ENCODE data around the gene PDIA6. TPM values are rescaled to one million over a fixed set of nuclear protein-coding genes. Genes with fewer than 3 reads are reported as not detected.

PDIA6 gene
- total and polyA plus RNA-seq, 2 donors (not counting 1 experiment from before 2014, with no cell fraction given): 23.8 to 53.8 TPM

DNA sequence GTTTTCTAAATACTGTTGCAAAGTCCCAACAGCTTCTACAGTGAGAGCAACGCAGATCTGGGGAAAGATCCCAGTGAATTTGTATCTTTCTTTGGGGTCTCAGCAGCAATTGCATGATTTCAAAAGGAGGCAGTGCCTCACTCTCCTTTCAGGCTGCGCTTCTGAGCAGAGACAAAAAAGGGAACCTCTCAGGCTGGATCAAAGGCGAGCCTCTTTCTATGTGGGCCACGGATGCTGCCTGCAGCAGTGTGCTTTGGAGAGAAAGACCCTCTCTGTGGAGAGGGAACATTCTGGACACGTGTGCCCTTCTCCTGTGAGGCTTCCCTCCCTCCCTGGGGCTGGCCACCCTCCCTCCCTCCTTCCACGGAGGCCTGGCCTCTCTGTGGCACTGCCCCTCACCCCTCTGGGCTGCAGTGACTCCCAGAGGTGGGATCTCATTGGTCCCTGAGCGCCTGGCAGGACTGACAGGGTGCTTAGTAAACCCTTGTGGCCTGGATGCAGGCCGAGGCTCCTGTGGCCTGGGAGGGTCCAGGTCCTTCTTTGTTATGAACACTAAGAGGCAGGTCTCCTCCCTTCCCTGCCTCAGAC is 21.6 kb upstream of the PDIA6 start:
- TF ChIP-seq EZH2 (IDR thresholded peaks at IDR 0.05; ENCODE audit: borderline replicate concordance, insufficient read depth, low read depth, low read length, poor library complexity, severe bottlenecking): no peak
- TF ChIP-seq, protein P1, sequence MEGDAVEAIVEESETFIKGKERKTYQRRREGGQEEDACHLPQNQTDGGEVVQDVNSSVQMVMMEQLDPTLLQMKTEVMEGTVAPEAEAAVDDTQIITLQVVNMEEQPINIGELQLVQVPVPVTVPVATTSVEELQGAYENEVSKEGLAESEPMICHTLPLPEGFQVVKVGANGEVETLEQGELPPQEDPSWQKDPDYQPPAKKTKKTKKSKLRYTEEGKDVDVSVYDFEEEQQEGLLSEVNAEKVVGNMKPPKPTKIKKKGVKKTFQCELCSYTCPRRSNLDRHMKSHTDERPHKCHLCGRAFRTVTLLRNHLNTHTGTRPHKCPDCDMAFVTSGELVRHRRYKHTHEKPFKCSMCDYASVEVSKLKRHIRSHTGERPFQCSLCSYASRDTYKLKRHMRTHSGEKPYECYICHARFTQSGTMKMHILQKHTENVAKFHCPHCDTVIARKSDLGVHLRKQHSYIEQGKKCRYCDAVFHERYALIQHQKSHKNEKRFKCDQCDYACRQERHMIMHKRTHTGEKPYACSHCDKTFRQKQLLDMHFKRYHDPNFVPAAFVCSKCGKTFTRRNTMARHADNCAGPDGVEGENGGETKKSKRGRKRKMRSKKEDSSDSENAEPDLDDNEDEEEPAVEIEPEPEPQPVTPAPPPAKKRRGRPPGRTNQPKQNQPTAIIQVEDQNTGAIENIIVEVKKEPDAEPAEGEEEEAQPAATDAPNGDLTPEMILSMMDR (IDR thresholded peaks at IDR 0.05): no peak
- H3K27me3 ChIP-seq (replicated peaks in 1 of 4; ENCODE audit: control extremely low read depth in 1 of 4, control insufficient read depth in 3 of 4, insufficient read depth in 4 of 4, low read length in 3 of 4): peaks cover 0 to 49% (median 8%) of the 10 kb centered on the region in 4 experiments
- no peak overlapping the region for H3K4me2 ChIP-seq (replicated peaks; ENCODE audit: low read depth, low read length, poor library complexity, severe bottlenecking)
- Mint-ChIP-seq H3K9me3 (ENCODE audit: insufficient read depth) (no peaks in the 10 kb centered on the region), H3K4me1 (peaks cover 8% of the 10 kb centered on the region), H3K27ac (no peak overlapping the region), H3K4me3 (no peak overlapping the region), H3K27me3 (peaks cover 47% of the 10 kb centered on the region)
- DNase-seq (no peak), ATAC-seq (ENCODE audit: low read depth) (no peak)
- H3K9me3 ChIP-seq (ENCODE audit: control extremely low read depth in 1 of 3, control insufficient read depth in 2 of 3, insufficient read depth in 1 of 3, low read length in 2 of 3): peaks cover 0 to 8% (median 0%) of the 10 kb centered on the region in 3 donors
- H3K4me3 ChIP-seq (ENCODE audit: control extremely low read depth in 1 of 5, extremely low read depth in 1 of 5, insufficient read depth in 1 of 5, low read depth in 2 of 5, low read length in 4 of 5): no peak overlapping the region
- no peaks in the 10 kb centered on the region for H3K36me3 ChIP-seq (replicated peaks in 1 of 2; ENCODE audit: control extremely low read depth in 1 of 2, control insufficient read depth in 1 of 2, extremely low read depth in 1 of 2, insufficient read depth in 2 of 2, low read length in 1 of 2)
- H3K9ac ChIP-seq (ENCODE audit: low read length): no peak overlapping the region
- H3K4me1 ChIP-seq (ENCODE audit: control insufficient read depth in 2 of 2, insufficient read depth in 2 of 2, low read length in 2 of 2): peaks cover 10 to 12% of the 10 kb centered on the region in 2 donors
- CTCF ChIA-PET: interaction anchor here (1.6 to 4.1 kb wide), 4 partner anchors 8 to 296 kb away, joined by 4 to 19 read pairs (median 16); no protein-coding TSS in a partner anchor
- no peaks in the 10 kb centered on the region for H4K20me1 ChIP-seq (ENCODE audit: control insufficient read depth, insufficient read depth, low read length, poor library complexity, severe bottlenecking)
- WGBS (ENCODE audit: insufficient coverage): 56% methylated on average over 5 of the region's 8 CpGs
- POLR2A ChIA-PET: no interaction called here
- no peaks in the 10 kb centered on the region for H3K79me2 ChIP-seq (ENCODE audit: control insufficient read depth, insufficient read depth, low read length)
- no peak overlapping the region for H2AFZ ChIP-seq (ENCODE audit: insufficient read depth, low read depth, low read length, poor library complexity, severe bottlenecking)
- no peak overlapping the region for H3K27ac ChIP-seq (ENCODE audit: low read length in 2 of 2)
- intact Hi-C loops (cut with micrococcal nuclease): no loop called here

DNA sequence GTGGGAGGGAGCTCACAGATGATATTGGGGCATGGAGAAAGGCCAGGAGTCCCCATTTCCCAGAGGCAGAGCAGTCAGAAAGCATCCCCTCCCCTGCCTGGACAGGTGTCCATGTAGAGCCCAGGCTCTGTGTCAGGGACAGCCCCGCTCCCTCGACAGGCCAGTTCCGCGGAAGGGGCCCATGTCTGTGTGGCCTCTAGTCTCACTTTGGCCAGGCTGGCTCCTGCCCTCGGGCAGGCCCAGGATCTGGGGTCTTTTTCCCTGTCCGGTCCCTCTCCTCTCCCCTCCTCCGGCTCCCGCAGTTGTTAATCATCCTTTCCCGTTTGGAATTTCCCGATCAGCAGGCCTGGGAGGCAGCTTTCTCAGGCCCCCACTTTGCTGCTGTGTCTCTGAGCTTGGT is 20.4 kb upstream of the PDIA6 start:
- Histone ChIP-seq H3K36me3 (replicated peaks in 1 of 2; ENCODE audit: control extremely low read depth in 1 of 2, control insufficient read depth in 1 of 2, extremely low read depth in 1 of 2, insufficient read depth in 2 of 2, low read length in 1 of 2) (no peaks in the 10 kb centered on the region), H4K20me1 (ENCODE audit: control insufficient read depth, insufficient read depth, low read length, poor library complexity, severe bottlenecking) (no peaks in the 10 kb centered on the region), H3K27ac (ENCODE audit: low read length in 2 of 2) (no peak overlapping the region), H3K9ac (ENCODE audit: low read length) (no peak overlapping the region), H3K27me3 (replicated peaks in 1 of 4; ENCODE audit: control extremely low read depth in 1 of 4, control insufficient read depth in 3 of 4, insufficient read depth in 4 of 4, low read length in 3 of 4) (peaks cover 0 to 46% (median 8%) of the 10 kb centered on the region in 4 experiments), H2AFZ (ENCODE audit: insufficient read depth, low read depth, low read length, poor library complexity, severe bottlenecking) (no peak overlapping the region), H3K9me3 (ENCODE audit: control extremely low read depth in 1 of 3, control insufficient read depth in 2 of 3, insufficient read depth in 1 of 3, low read length in 2 of 3) (peaks cover 0 to 4% (median 0%) of the 10 kb centered on the region in 3 donors), H3K79me2 (ENCODE audit: control insufficient read depth, insufficient read depth, low read length) (no peaks in the 10 kb centered on the region), H3K4me3 (ENCODE audit: control extremely low read depth in 1 of 5, extremely low read depth in 1 of 5, insufficient read depth in 1 of 5, low read depth in 2 of 5, low read length in 4 of 5) (no peak overlapping the region), H3K4me2 (replicated peaks; ENCODE audit: low read depth, low read length, poor library complexity, severe bottlenecking) (no peak overlapping the region), H3K4me1 (ENCODE audit: control insufficient read depth in 2 of 2, insufficient read depth in 2 of 2, low read length in 2 of 2) (peaks cover 10 to 12% of the 10 kb centered on the region in 2 donors)
- 93% methylated on average over 10 of the region's 10 CpGs for WGBS (ENCODE audit: insufficient coverage)
- no peak overlapping the region for H3K27ac Mint-ChIP-seq
- intact Hi-C loops (cut with micrococcal nuclease): loop anchor here (2.0 kb wide), 2 partner anchors 298 to 614 kb away; no protein-coding TSS in a partner anchor
- ChIA-PET POLR2A (no interaction called here), CTCF (interaction anchor here (0.6 to 4.1 kb wide), 18 partner anchors 9 to 749 kb away, joined by 3 to 19 read pairs (median 4); a partner anchor contains a TSS)
- no peak overlapping the region for H3K4me3 Mint-ChIP-seq
- H3K4me1 Mint-ChIP-seq: peaks cover 8% of the 10 kb centered on the region
- no peak for TF ChIP-seq EZH2 (IDR thresholded peaks at IDR 0.05; ENCODE audit: borderline replicate concordance, insufficient read depth, low read depth, low read length, poor library complexity, severe bottlenecking)
- TF ChIP-seq, protein P1 (IDR thresholded peaks at IDR 0.05): no peak
- no peak for ATAC-seq (ENCODE audit: low read depth)
- H3K27me3 Mint-ChIP-seq: peaks cover 45% of the 10 kb centered on the region
- DNase-seq: no peak
- H3K9me3 Mint-ChIP-seq (ENCODE audit: insufficient read depth): no peaks in the 10 kb centered on the region

All from B cell (primary cell).